ENCODE measurements around the gene TMEM203.

DNA sequence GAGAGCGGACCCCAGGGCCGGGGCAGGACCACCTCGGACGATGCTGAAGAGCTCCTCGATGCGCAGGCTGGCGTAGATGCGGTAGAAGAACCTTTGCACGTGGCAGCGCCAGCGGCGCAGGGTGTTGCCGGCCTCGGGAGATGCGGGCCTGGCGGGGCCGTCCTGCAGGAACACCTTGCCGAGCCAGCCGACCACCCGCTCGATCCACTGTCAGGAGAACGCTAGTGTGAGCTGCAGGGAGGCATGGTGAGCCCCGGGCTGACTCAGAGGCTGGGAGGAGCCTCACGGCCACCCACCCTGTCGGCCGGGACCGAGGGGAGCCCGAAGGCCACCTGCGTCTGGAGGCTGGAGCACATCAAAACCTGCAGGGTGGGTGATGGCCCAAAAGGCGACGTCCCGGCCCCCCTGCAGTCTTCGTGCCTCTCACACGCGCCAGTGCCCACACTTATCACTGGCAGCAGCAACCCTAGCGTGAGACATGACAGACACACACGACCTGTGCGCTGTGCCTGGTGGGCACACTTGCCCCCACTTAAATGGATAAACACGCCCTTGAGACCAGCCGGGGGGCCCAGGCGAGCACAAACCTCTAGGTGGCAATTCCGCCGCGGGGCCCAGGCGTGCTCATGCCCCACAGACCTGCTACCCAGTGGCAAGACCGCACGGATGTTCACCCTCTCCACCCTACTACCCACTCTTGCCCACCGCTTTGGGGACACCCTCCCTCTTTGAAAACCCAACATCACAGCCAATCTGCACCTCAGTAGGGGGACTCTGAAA, 20.4 kb downstream of the TMEM203 start:
- no peak for TF ChIP-seq ZFX (IDR thresholded peaks at IDR 0.05)
- TF ChIP-seq, protein P1, sequence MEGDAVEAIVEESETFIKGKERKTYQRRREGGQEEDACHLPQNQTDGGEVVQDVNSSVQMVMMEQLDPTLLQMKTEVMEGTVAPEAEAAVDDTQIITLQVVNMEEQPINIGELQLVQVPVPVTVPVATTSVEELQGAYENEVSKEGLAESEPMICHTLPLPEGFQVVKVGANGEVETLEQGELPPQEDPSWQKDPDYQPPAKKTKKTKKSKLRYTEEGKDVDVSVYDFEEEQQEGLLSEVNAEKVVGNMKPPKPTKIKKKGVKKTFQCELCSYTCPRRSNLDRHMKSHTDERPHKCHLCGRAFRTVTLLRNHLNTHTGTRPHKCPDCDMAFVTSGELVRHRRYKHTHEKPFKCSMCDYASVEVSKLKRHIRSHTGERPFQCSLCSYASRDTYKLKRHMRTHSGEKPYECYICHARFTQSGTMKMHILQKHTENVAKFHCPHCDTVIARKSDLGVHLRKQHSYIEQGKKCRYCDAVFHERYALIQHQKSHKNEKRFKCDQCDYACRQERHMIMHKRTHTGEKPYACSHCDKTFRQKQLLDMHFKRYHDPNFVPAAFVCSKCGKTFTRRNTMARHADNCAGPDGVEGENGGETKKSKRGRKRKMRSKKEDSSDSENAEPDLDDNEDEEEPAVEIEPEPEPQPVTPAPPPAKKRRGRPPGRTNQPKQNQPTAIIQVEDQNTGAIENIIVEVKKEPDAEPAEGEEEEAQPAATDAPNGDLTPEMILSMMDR (conservative IDR thresholded peaks at IDR 0.05), result no peak
